Neural cell (in vitro differentiated cells): ENCODE data around the gene MPPED1. TPM values are rescaled to one million over a fixed set of nuclear protein-coding genes. Genes with fewer than 3 reads are reported as not detected.

Experiments
- H2AFZ ChIP-seq: fragments of 200-600, 300-800 bp; sonication (generic), shearing (Covaris generic); 2 replicates; pipeline ENCODE4 v1.6.0; 2014; ENCODE audit warnings: low read depth, mild to moderate bottlenecking, antibody characterized with exemption, low read length, moderate library complexity
- H3F3A ChIP-seq: fragments of 200-600 bp; shearing (Covaris generic); 2 replicates; pipeline ENCODE4 v1.6.1; 2016; ENCODE audit warnings: mild to moderate bottlenecking, moderate library complexity, mixed read lengths, antibody characterized with exemption, low read length; ENCODE audit not compliant: insufficient read depth, poor library complexity, severe bottlenecking
- H3K27ac ChIP-seq: fragments of 200-600, 300-800 bp; sonication (generic), shearing (Covaris generic); 2 replicates; pipeline ENCODE4 v1.5.1; 2014; ENCODE audit warnings: mild to moderate bottlenecking, low read length, moderate library complexity
- H3K27me3 ChIP-seq: fragments of 300-800, 200-600 bp; sonication (generic), shearing (Covaris generic); 2 replicates; pipeline ENCODE4 v1.6.0; 2014; ENCODE audit warnings: mild to moderate bottlenecking, low read depth, low read length, moderate library complexity; ENCODE audit not compliant: insufficient read depth
- H3K36me3 ChIP-seq: fragments of 300-800, 200-600 bp; sonication (generic), shearing (Covaris generic); 2 replicates; pipeline ENCODE4 v1.5.1; 2014; ENCODE audit warnings: mild to moderate bottlenecking, antibody characterized with exemption, low read length, moderate library complexity; ENCODE audit not compliant: insufficient read depth
- H3K4me2 ChIP-seq: fragments of 300-800, 200-600 bp; sonication (generic), shearing (Covaris generic); 2 replicates; pipeline ENCODE4 v1.6.0; 2014; ENCODE audit warnings: mild to moderate bottlenecking, low read length
- H3K4me3 ChIP-seq: fragments of 300-800, 200-600 bp; sonication (generic), shearing (Covaris generic); 2 replicates; pipeline ENCODE4 v1.5.1; 2014; ENCODE audit warnings: mild to moderate bottlenecking, low read length, moderate library complexity
- H3K79me2 ChIP-seq: fragments of 200-600 bp; shearing (Covaris generic); replicated peaks from 2 replicates; pipeline ENCODE4 v1.6.0; 2014; ENCODE audit warnings: mild to moderate bottlenecking, low read length, moderate library complexity; ENCODE audit not compliant: insufficient read depth
- H3K9ac ChIP-seq: fragments of 300-800, 200-600 bp; sonication (generic), shearing (Covaris generic); 2 replicates; pipeline ENCODE4 v1.6.1; 2016; ENCODE audit warnings: mild to moderate bottlenecking, low read length, mixed read lengths
- H3K9me2 ChIP-seq: fragments of 200-600 bp; shearing (Covaris generic); 2 replicates; pipeline ENCODE4 v1.6.1; 2016; ENCODE audit warnings: mild to moderate bottlenecking, low read length, mixed read lengths; ENCODE audit not compliant: insufficient read depth
- H3K9me3 ChIP-seq: fragments of 200-600, 300-800 bp; sonication (generic), shearing (Covaris generic); 2 replicates; pipeline ENCODE4 v1.6.1; 2016; ENCODE audit warnings: mild to moderate bottlenecking, mixed run types, low read length, moderate library complexity, mixed read lengths
- H4K20me1 ChIP-seq: fragments of 200-600 bp; shearing (Covaris generic); 2 replicates; pipeline ENCODE4 v1.6.1; 2016; ENCODE audit warnings: mild to moderate bottlenecking, mixed run types; ENCODE audit not compliant: insufficient read depth
- CTCF ChIP-seq: fragments of 450-650 bp; IDR thresholded peaks from 2 replicates; pipeline ENCODE4 v1.5.1; 2014; ENCODE audit warnings: antibody characterized with exemption, mild to moderate bottlenecking, moderate library complexity; ENCODE audit not compliant: poor library complexity, severe bottlenecking
- EP300 ChIP-seq: fragments of 450-650 bp; conservative IDR thresholded peaks from 2 replicates; pipeline ENCODE4 v1.6.1; 2014; ENCODE audit warnings: antibody characterized with exemption, mild to moderate bottlenecking, moderate library complexity; ENCODE audit not compliant: poor library complexity, severe bottlenecking
- EZH2 ChIP-seq: fragments of 200-600, 300-800 bp; shearing (Covaris generic), sonication (generic); IDR thresholded peaks from 2 replicates; pipeline ENCODE4 v1.6.1; 2014; ENCODE audit warnings: antibody characterized with exemption, low read length, borderline replicate concordance, mild to moderate bottlenecking; ENCODE audit not compliant: insufficient read depth, poor library complexity, severe bottlenecking
- MXI1 ChIP-seq: fragments of 450-650 bp; conservative IDR thresholded peaks from 2 replicates; pipeline ENCODE4 v1.6.1; 2014; ENCODE audit warnings: antibody characterized with exemption, mild to moderate bottlenecking; ENCODE audit not compliant: poor library complexity, severe bottlenecking
- POLR2AphosphoS5 ChIP-seq: IDR thresholded peaks from 2 replicates; pipeline ENCODE4 v1.6.1; 2012
- RAD21 ChIP-seq: fragments of 450-650 bp; conservative IDR thresholded peaks from 2 replicates; pipeline ENCODE4 v1.6.1; 2014; ENCODE audit warnings: antibody characterized with exemption, mild to moderate bottlenecking, moderate library complexity
- REST ChIP-seq: IDR thresholded peaks from 2 replicates; pipeline ENCODE4 v1.6.1; 2012; ENCODE audit warnings: borderline replicate concordance
- SMC3 ChIP-seq: fragments of 450-650 bp; conservative IDR thresholded peaks from 2 replicates; pipeline ENCODE4 v1.6.1; 2014; ENCODE audit warnings: antibody characterized with exemption, mild to moderate bottlenecking, moderate library complexity; ENCODE audit not compliant: poor library complexity
- TAF1 ChIP-seq: IDR thresholded peaks from 2 replicates; pipeline ENCODE4 v1.6.1; 2012; ENCODE audit warnings: low read depth
- polyA plus RNA-seq: library from polyadenylated mRNA; depleted of rRNA; stranded (reverse); fragments of >200 nt; gene quantifications from 2 replicates; pipeline ENCODE4 v1.2.3, GENCODE V29; 2014

Gene MPPED1
- polyA plus RNA-seq, 1 donor from 2014 or later = 33.4 TPM

GRCh38 chr22:43508489-43508888, 96.7 kb downstream of the MPPED1 start:
- H3K4me2 ChIP-seq = no peak overlapping the region
- H2AFZ ChIP-seq = no peak overlapping the region
- H4K20me1 ChIP-seq = no peaks in the 10 kb centered on the region
- H3K9ac ChIP-seq = no peak overlapping the region
- no peak overlapping the region for H3K27ac ChIP-seq
- H3K9me2 ChIP-seq = no peaks in the 10 kb centered on the region
- H3K27me3 ChIP-seq = no peaks in the 10 kb centered on the region
- no peaks in the 10 kb centered on the region for H3K9me3 ChIP-seq
- H3K79me2 ChIP-seq = no peaks in the 10 kb centered on the region
- H3K4me3 ChIP-seq = no peak overlapping the region
- TF ChIP-seq CTCF (no peak), RAD21 (no peak), MXI1 (no peak), SMC3 (no peak), TAF1 (no peak), EP300 (no peak), EZH2 (no peak), REST (no peak), POLR2AphosphoS5 (no peak)
- no peaks in the 10 kb centered on the region for H3F3A ChIP-seq
- no peaks in the 10 kb centered on the region for H3K36me3 ChIP-seq

- no peak overlapping the region for H2AFZ ChIP-seq
- no peaks in the 10 kb centered on the region for H3K36me3 ChIP-seq
- no peaks in the 10 kb centered on the region for H3K9me2 ChIP-seq
- H3F3A ChIP-seq = no peaks in the 10 kb centered on the region
- no peaks in the 10 kb centered on the region for H4K20me1 ChIP-seq
- no peaks in the 10 kb centered on the region for H3K27me3 ChIP-seq
- no peaks in the 10 kb centered on the region for H3K79me2 ChIP-seq
- H3K9me3 ChIP-seq = no peaks in the 10 kb centered on the region
- H3K4me2 ChIP-seq = no peak overlapping the region
- no peak for TF ChIP-seq REST
- no peak for TF ChIP-seq CTCF
- no peak for TF ChIP-seq EZH2
- no peak overlapping the region for H3K4me3 ChIP-seq
- H3K27ac ChIP-seq = no peak overlapping the region
- no peak overlapping the region for H3K9ac ChIP-seq
Measured at GRCh38 chr22:43509337-43509736, 97.5 kb downstream of the MPPED1 start.
